LoVo (cell line): Measurements from ENCODE around the gene GPR160.
"Not testable (repeated sequence)": the region's sequence is repeated elsewhere in the genome, so short reads cannot be mapped to it uniquely, and the experiment has no call there.

Source experiments
- DNase-seq: peaks from one replicate; pipeline ENCODE4 v3.0.0-alpha.2; 2016; ENCODE audit warnings: low spot score

GPR160 gene

GRCh38 chr3:170111147-170111771 is 73.5 kb downstream of the GPR160 start:
- no peak for DNase-seq

- DNase-seq = not testable (repeated sequence)
These were observed 76.4 kb downstream of the GPR160 start for GRCh38 chr3:170114165-170114564.

GRCh38 chr3:170117134-170117533 is 79.3 kb downstream of the GPR160 start:
- no peak for DNase-seq

- DNase-seq = no peak
These were observed 90.6 kb downstream of the GPR160 start for GRCh38 chr3:170128259-170128976.

- no peak for DNase-seq
These were observed 91.2 kb downstream of the GPR160 start for GRCh38 chr3:170128977-170129431.

GRCh38 chr3:170130532-170130931 is 92.7 kb downstream of the GPR160 start:
- no peak for DNase-seq

GRCh38 chr3:170132335-170132734 is 94.5 kb downstream of the GPR160 start:
- peak; percentile 10 for DNase-seq
